ENCODE measurements around the gene KRTAP10-3.
"Not testable (repeated sequence)": the region's sequence is repeated elsewhere in the genome, so short reads cannot be mapped to it uniquely, and the experiment has no call there.

DNA sequence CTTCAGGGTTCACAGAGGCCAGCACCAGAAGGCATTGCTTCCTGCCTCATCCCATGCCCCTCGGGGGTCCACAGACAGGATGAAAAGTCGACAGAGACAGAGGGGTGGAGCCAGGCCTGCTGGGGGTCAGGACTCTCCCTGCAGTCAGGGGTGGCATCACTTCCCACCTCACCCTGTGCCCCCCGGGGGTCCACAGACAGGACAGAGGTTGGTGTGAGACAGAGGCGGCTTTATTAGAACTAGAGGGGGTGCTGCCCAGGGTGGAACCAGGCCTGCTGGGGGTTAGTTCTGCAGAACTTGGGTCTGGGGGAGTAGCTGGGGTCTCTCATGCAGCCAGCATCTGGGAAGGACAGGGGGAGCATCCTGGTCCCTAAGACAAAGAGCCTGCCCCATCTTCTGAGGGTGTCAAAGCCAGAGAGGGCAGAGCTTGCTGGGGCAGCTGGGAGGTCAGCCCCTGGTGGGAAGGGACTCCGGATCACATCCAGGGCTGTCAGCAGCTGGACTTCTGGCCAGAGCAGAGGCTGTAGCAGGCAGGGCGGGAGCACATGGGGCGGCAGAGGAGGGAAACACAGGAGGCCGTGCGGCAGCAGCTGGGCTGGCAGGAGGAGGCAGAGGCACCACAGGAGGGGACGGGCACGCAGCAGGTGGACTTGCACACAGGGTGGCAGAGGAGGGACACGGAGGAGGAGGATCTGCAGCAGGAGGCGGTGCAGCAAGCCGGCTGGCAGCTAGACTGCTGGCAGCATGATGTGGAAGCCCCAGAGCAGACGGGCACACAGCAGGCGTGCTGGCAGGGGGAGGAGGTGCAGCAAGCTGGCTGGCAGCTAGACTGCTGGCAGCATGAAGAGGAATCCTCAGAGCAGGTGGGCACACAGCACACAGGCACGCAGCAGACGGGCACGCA, 32.6 kb upstream of the KRTAP10-3 start:
- not testable (repeated sequence) for TF ChIP-seq POLR2AphosphoS5, POLR2A (IDR thresholded peaks at IDR 0.05)
